H9 (cell line): ENCODE results near the gene SLC11A1. TPM values are rescaled to one million over a fixed set of nuclear protein-coding genes. Genes with fewer than 3 reads are reported as not detected.

Source experiments
- DNase-seq: peaks from one replicate; pipeline ENCODE4 v3.0.0-alpha.2; 2017
- H2AFZ ChIP-seq: one replicate; pipeline ENCODE4 v1.6.1; 2013; ENCODE audit warnings: mild to moderate bottlenecking, low read length, control low read depth, moderate library complexity
- H2AK5ac ChIP-seq: 2 replicates; pipeline ENCODE4 v1.6.1; 2013; ENCODE audit warnings: low read length, control low read depth, mixed read lengths; ENCODE audit not compliant: insufficient read length
- H2BK120ac ChIP-seq: one replicate; pipeline ENCODE4 v1.6.1; 2013; ENCODE audit warnings: low read depth, mild to moderate bottlenecking, low read length, control low read depth, inconsistent platforms; ENCODE audit not compliant: poor library complexity, severe bottlenecking
- H2BK12ac ChIP-seq: 2 replicates; pipeline ENCODE4 v1.6.1; 2013; ENCODE audit warnings: low read length, control low read depth, mixed read lengths, low read depth; ENCODE audit not compliant: insufficient read length
- H2BK15ac ChIP-seq: 2 replicates; pipeline ENCODE4 v1.6.1; 2013; ENCODE audit warnings: low read depth, low read length, control low read depth
- H2BK20ac ChIP-seq: one replicate; pipeline ENCODE4 v1.6.1; 2013; ENCODE audit warnings: low read depth, mild to moderate bottlenecking, low read length, control low read depth, inconsistent platforms; ENCODE audit not compliant: poor library complexity, severe bottlenecking
- H2BK5ac ChIP-seq: 2 replicates; pipeline ENCODE4 v1.6.1; 2013; ENCODE audit warnings: low read length, control low read depth, mixed read lengths; ENCODE audit not compliant: insufficient read length
- H3K14ac ChIP-seq: 2 replicates; pipeline ENCODE4 v1.6.1; 2013; ENCODE audit warnings: low read length, control low read depth; ENCODE audit not compliant: insufficient read depth
- H3K18ac ChIP-seq: 2 replicates; pipeline ENCODE4 v1.6.1; 2013; ENCODE audit warnings: low read depth, mild to moderate bottlenecking, mixed read lengths, low read length, control low read depth; ENCODE audit not compliant: insufficient read length
- H3K23ac ChIP-seq: 2 replicates; pipeline ENCODE4 v1.6.1; 2013; ENCODE audit warnings: low read length, control low read depth, mixed read lengths, low read depth; ENCODE audit not compliant: insufficient read length
- H3K23me2 ChIP-seq: 2 replicates; pipeline ENCODE4 v1.6.1; 2013; ENCODE audit warnings: low read depth, mild to moderate bottlenecking, mixed read lengths, low read length, control low read depth; ENCODE audit not compliant: insufficient read length, poor library complexity, severe bottlenecking
- H3K27ac ChIP-seq: 2 replicates; pipeline ENCODE4 v1.5.1; 2013; ENCODE audit warnings: low read length, control low read depth, mixed read lengths, low read depth; ENCODE audit not compliant: insufficient read length
- H3K27me3 ChIP-seq: 2 replicates; pipeline ENCODE4 v1.6.1; 2013; ENCODE audit warnings: low read length, control low read depth, inconsistent platforms; ENCODE audit not compliant: insufficient read depth
- H3K4ac ChIP-seq: 2 replicates; pipeline ENCODE4 v1.6.1; 2013; ENCODE audit warnings: low read depth, mild to moderate bottlenecking, control low read depth, inconsistent platforms, low read length, moderate library complexity
- H3K4me1 ChIP-seq: 2 replicates; pipeline ENCODE4 v1.6.1; 2013; ENCODE audit warnings: low read length, control low read depth, inconsistent platforms; ENCODE audit not compliant: insufficient read depth
- H3K4me2 ChIP-seq: 2 replicates; pipeline ENCODE4 v1.6.1; 2013; ENCODE audit warnings: low read length, control low read depth, mixed read lengths; ENCODE audit not compliant: insufficient read length, insufficient read depth
- H3K56ac ChIP-seq: 2 replicates; pipeline ENCODE4 v1.6.1; 2013; ENCODE audit warnings: low read depth, mild to moderate bottlenecking, mixed read lengths, low read length, control low read depth; ENCODE audit not compliant: insufficient read length
- H3K79me1 ChIP-seq: 2 replicates; pipeline ENCODE4 v1.6.1; 2013; ENCODE audit warnings: low read depth, mild to moderate bottlenecking, moderate library complexity, low read length, control low read depth, inconsistent platforms; ENCODE audit not compliant: insufficient read depth, poor library complexity, severe bottlenecking
- H3K79me2 ChIP-seq: 2 replicates; pipeline ENCODE4 v1.6.1; 2013; ENCODE audit warnings: low read length, control low read depth, inconsistent platforms; ENCODE audit not compliant: insufficient read depth
- H3K9ac ChIP-seq: 2 replicates; pipeline ENCODE4 v1.6.1; 2013; ENCODE audit warnings: low read length, control low read depth, mixed read lengths; ENCODE audit not compliant: insufficient read length; ENCODE audit errors: extremely low read depth
- H3K9me3 ChIP-seq: one replicate; pipeline ENCODE4 v1.6.1; 2013; ENCODE audit warnings: low read depth, low read length, inconsistent platforms; ENCODE audit not compliant: control insufficient read depth
- H3T11ph ChIP-seq: one replicate; pipeline ENCODE4 v1.6.1; 2013; ENCODE audit warnings: mild to moderate bottlenecking, low read length, control low read depth, inconsistent platforms
- H4K20me1 ChIP-seq: one replicate; pipeline ENCODE4 v1.6.1; 2013; ENCODE audit not compliant: control insufficient read depth, insufficient read length, insufficient read depth
- H4K5ac ChIP-seq: 2 replicates; pipeline ENCODE4 v1.6.1; 2013; ENCODE audit warnings: low read depth, mild to moderate bottlenecking, mixed read lengths, low read length, control low read depth; ENCODE audit not compliant: insufficient read length
- H4K8ac ChIP-seq: replicated peaks from 2 replicates; pipeline ENCODE4 v1.6.1; 2013; ENCODE audit warnings: low read length, control low read depth, mixed read lengths, low read depth; ENCODE audit not compliant: insufficient read length
- H4K91ac ChIP-seq: 2 replicates; pipeline ENCODE4 v1.6.1; 2013; ENCODE audit warnings: low read depth, mild to moderate bottlenecking, moderate library complexity, mixed read lengths, low read length, control low read depth; ENCODE audit not compliant: insufficient read length
- H3K27ac Mint-ChIP-seq, 3 experiments: 2 replicates in 2 of 3; 3 replicates in 1 of 3; pipeline ENCODE4 v1.8.0; 2020 to 2021; ENCODE audit warnings: mixed read lengths in 3 of 3, mild to moderate bottlenecking in 1 of 3, moderate library complexity in 1 of 3
- H3K27me3 Mint-ChIP-seq: 2 replicates; pipeline ENCODE4 v1.8.0; 2021; ENCODE audit warnings: low read depth, mild to moderate bottlenecking, moderate library complexity, mixed read lengths
- H3K36me3 Mint-ChIP-seq, 3 experiments: 2 replicates in 2 of 3; 3 replicates in 1 of 3; pipeline ENCODE4 v1.8.0; 2020 to 2021; ENCODE audit warnings: low read depth in 3 of 3, mixed read lengths in 3 of 3; ENCODE audit not compliant: insufficient read depth in 1 of 3
- H3K4me1 Mint-ChIP-seq, 2 experiments: 2 replicates each; pipeline ENCODE4 v1.8.0; 2020; ENCODE audit warnings: mixed read lengths in 2 of 2
- H3K4me3 Mint-ChIP-seq, 2 experiments: 2 replicates in 1 of 2; 3 replicates in 1 of 2; pipeline ENCODE4 v1.8.0; 2020 to 2021; ENCODE audit warnings: mild to moderate bottlenecking in 2 of 2, mixed read lengths in 2 of 2, moderate library complexity in 1 of 2
- H3K9me3 Mint-ChIP-seq, 2 experiments: 2 replicates in 1 of 2; 3 replicates in 1 of 2; pipeline ENCODE4 v1.8.0; 2020; ENCODE audit warnings: mild to moderate bottlenecking in 2 of 2, mixed read lengths in 2 of 2, moderate library complexity in 1 of 2
- WGBS: extraction: QIAGEN DNeasy Blood & Tissue Kit; methylation state at CpG from one replicate; pipeline ENCODE4 v1.1.7; 2013; ENCODE audit warnings: missing lambda C conversion rate, low lambda C conversion rate, mixed read lengths; ENCODE audit not compliant: insufficient read length; ENCODE audit errors: extremely low coverage; 5-methylcytosine and 5-hydroxymethylcytosine counted together
- total RNA-seq: library from RNA; stranded (reverse); gene quantifications from 2 replicates; pipeline ENCODE4 v1.2.1, GENCODE V29; 2021
- TF ChIP-seq, protein P1 (sequence below): fragments of 200-600 bp; sonication (generic); conservative IDR thresholded peaks from 3 replicates; pipeline ENCODE4 v1.8.0; 2021; ENCODE audit warnings: antibody characterized with exemption, mild to moderate bottlenecking

SLC11A1 gene
- total RNA-seq, 1 experiment from 2014 or later, result 0.11 TPM

DNA sequence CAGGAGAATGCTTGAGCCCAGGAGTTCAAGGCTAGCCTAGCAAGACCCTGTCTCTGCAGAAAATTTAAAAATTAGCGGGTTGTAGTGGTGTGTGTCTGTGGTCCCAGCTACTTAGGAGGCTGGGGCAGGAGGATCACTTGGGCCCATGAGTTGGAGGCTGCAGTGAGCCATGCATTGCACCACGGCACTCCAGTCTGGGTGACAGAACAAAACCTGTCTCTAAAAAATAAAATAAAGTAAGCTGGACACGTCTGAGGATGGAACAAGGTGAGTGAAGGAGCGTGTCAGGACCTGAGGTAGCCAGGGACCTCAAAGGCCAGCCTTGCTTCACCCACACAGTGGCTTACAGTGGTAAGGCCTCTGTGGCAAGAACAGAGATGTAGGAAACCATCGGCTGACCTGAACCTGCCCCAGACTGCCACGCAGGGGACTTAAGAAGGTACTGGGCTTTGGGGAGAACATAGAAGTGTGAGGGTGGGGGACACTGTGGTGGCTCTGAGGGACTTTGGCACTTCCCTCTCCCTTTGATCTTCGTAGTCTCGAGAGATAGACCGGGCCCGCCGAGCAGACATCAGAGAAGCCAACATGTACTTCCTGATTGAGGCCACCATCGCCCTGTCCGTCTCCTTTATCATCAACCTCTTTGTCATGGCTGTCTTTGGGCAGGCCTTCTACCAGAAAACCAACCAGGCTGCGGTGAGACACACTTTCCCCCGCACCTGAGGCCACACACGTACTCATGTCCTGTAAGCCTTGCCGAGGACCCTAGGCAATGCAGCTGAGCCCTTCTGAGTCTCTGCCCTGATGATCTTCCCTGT, 7.5 kb downstream of the SLC11A1 start:
- Histone ChIP-seq H2AFZ (no peak overlapping the region), H3K18ac (no peak overlapping the region), H2BK120ac (no peak overlapping the region), H3K9me3 (no peaks in the 10 kb centered on the region), H3K4me2 (no peak overlapping the region), H3K79me2 (no peaks in the 10 kb centered on the region), H4K91ac (no peak overlapping the region), H3K9ac (no peak overlapping the region), H2BK15ac (no peak overlapping the region), H3K27me3 (peaks cover 2% of the 10 kb centered on the region; the same call in 1 of the 2 replicates), H4K5ac (no peak overlapping the region), H3K4ac (no peak overlapping the region), H3K23me2 (peaks cover 6% of the 10 kb centered on the region), H3K23ac (no peak overlapping the region), H2BK12ac (no peak overlapping the region), H3K27ac (no peak overlapping the region), H4K20me1 (no peaks in the 10 kb centered on the region), H3K14ac (no peak overlapping the region), H3K79me1 (no peaks in the 10 kb centered on the region), H3K4me1 (no peaks in the 10 kb centered on the region), H2AK5ac (no peak overlapping the region), H4K8ac (no peak overlapping the region), H2BK20ac (no peak overlapping the region), H3K56ac (no peak overlapping the region), H3T11ph (no peak overlapping the region), H2BK5ac (no peak overlapping the region)
- Mint-ChIP-seq H3K4me3 (no peak overlapping the region; a peak in 1 of 5 replicates), H3K9me3 (no peaks in the 10 kb centered on the region; a peak in 1 of 5 replicates), H3K27me3 (peaks cover 43% of the 10 kb centered on the region), H3K36me3 (no peaks in the 10 kb centered on the region), H3K4me1 (peaks cover 11 to 24% of the 10 kb centered on the region in 2 experiments), H3K27ac (no peak overlapping the region)
- WGBS, result no CpG with 5 or more reads among the region's 17 CpGs
- no peak for DNase-seq
- TF ChIP-seq, protein P1, sequence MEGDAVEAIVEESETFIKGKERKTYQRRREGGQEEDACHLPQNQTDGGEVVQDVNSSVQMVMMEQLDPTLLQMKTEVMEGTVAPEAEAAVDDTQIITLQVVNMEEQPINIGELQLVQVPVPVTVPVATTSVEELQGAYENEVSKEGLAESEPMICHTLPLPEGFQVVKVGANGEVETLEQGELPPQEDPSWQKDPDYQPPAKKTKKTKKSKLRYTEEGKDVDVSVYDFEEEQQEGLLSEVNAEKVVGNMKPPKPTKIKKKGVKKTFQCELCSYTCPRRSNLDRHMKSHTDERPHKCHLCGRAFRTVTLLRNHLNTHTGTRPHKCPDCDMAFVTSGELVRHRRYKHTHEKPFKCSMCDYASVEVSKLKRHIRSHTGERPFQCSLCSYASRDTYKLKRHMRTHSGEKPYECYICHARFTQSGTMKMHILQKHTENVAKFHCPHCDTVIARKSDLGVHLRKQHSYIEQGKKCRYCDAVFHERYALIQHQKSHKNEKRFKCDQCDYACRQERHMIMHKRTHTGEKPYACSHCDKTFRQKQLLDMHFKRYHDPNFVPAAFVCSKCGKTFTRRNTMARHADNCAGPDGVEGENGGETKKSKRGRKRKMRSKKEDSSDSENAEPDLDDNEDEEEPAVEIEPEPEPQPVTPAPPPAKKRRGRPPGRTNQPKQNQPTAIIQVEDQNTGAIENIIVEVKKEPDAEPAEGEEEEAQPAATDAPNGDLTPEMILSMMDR, result no peak
